IMR-90 (cell line): ENCODE measurements around the gene IL22. TPM values are rescaled to one million over a fixed set of nuclear protein-coding genes. Genes with fewer than 3 reads are reported as not detected.

Experiments used
- ATAC-seq: fragments of 200-7000 bp; cut with Tn5 transposase; 2 replicates; pipeline ENCODE4 v1.9.1; 2020; ENCODE audit warnings: low read depth, mild to moderate bottlenecking, moderate library complexity
- BruUV-seq: library from RNA; stranded (reverse); fragments of 400-500 nt; replicated peaks from 2 replicates; lab custom pipeline; 2021; lab: Mats Ljungman, UMichigan
- CTCF ChIA-PET: fragments of 300-600 bp; formaldehyde crosslinking; extraction: SDS; loops from one replicate; lab custom pipeline; 2021; ENCODE audit warnings: antibody characterized with exemption; lab: Yijun Ruan, JAX
- POLR2A ChIA-PET: fragments of 300-600 bp; sonication (Branson Sonifier 250); formaldehyde crosslinking; loops from one replicate; lab custom pipeline; 2022; ENCODE audit warnings: antibody characterized with exemption; ENCODE audit not compliant: unreplicated experiment; lab: Charles Lee
- DNase-seq: peaks from one replicate; pipeline ENCODE4 v3.0.0; 2013
- H2AFZ ChIP-seq: replicated peaks from 2 replicates; pipeline ENCODE3; 2013; ENCODE audit warnings: low read length, mild to moderate bottlenecking; ENCODE audit not compliant: poor library complexity
- H2AK5ac ChIP-seq: 2 replicates; pipeline ENCODE4 v1.6.1; 2013; ENCODE audit warnings: low read depth, low read length, inconsistent platforms
- H2AK9ac ChIP-seq: replicated peaks from 2 replicates; pipeline ENCODE3; 2013; ENCODE audit warnings: mild to moderate bottlenecking, low read depth, low read length, moderate library complexity; ENCODE audit not compliant: poor library complexity
- H2BK120ac ChIP-seq: 2 replicates; pipeline ENCODE4 v1.6.1; 2013; ENCODE audit warnings: low read depth, low read length, inconsistent platforms
- H2BK15ac ChIP-seq: 3 replicates; pipeline ENCODE4 v1.6.1; 2013; ENCODE audit warnings: low read depth, low read length, inconsistent platforms
- H2BK20ac ChIP-seq: 2 replicates; pipeline ENCODE4 v1.6.1; 2013; ENCODE audit warnings: low read depth, mild to moderate bottlenecking, inconsistent platforms, low read length, moderate library complexity
- H2BK5ac ChIP-seq: 2 replicates; pipeline ENCODE4 v1.6.1; 2013; ENCODE audit warnings: mild to moderate bottlenecking, low read depth, low read length, inconsistent platforms; ENCODE audit not compliant: poor library complexity, severe bottlenecking
- H3K14ac ChIP-seq: replicated peaks from 2 replicates; pipeline ENCODE4 v1.6.1; 2013; ENCODE audit warnings: low read depth, low read length, inconsistent platforms
- H3K18ac ChIP-seq: 2 replicates; pipeline ENCODE4 v1.6.1; 2013; ENCODE audit warnings: low read depth, low read length, control low read depth
- H3K23ac ChIP-seq: 2 replicates; pipeline ENCODE4 v1.6.1; 2013; ENCODE audit warnings: low read depth, low read length, inconsistent platforms
- H3K27ac ChIP-seq: 2 replicates; pipeline ENCODE4 v1.5.1; 2013; ENCODE audit warnings: mild to moderate bottlenecking, control low read depth, low read length; ENCODE audit not compliant: insufficient read depth
- H3K27me3 ChIP-seq: 2 replicates; pipeline ENCODE4 v1.6.1; 2013; ENCODE audit warnings: low read length; ENCODE audit not compliant: control insufficient read depth, insufficient read depth
- H3K36me3 ChIP-seq: 2 replicates; pipeline ENCODE4 v1.6.1; 2013; ENCODE audit warnings: low read length, mixed read lengths; ENCODE audit not compliant: control insufficient read depth, insufficient read depth
- H3K4ac ChIP-seq: 2 replicates; pipeline ENCODE4 v1.6.1; 2013; ENCODE audit warnings: low read depth, low read length, inconsistent platforms
- H3K4me1 ChIP-seq: 2 replicates; pipeline ENCODE4 v1.6.1; 2013; ENCODE audit warnings: low read length, mixed read lengths; ENCODE audit not compliant: control insufficient read depth, insufficient read depth
- H3K4me2 ChIP-seq: 2 replicates; pipeline ENCODE4 v1.6.1; 2013; ENCODE audit warnings: low read depth, mild to moderate bottlenecking, control low read depth, low read length, moderate library complexity
- H3K4me3 ChIP-seq: 2 replicates; pipeline ENCODE4 v1.5.1; 2013; ENCODE audit warnings: low read depth, mild to moderate bottlenecking, control low read depth, low read length, moderate library complexity; ENCODE audit not compliant: insufficient read depth
- H3K56ac ChIP-seq: 2 replicates; pipeline ENCODE4 v1.6.1; 2013; ENCODE audit warnings: low read length, inconsistent platforms; ENCODE audit not compliant: insufficient read depth; ENCODE audit errors: extremely low read depth
- H3K79me1 ChIP-seq, 2 experiments: 2 replicates each; pipeline ENCODE4 v1.6.1; 2013; ENCODE audit warnings: low read length in 2 of 2, inconsistent platforms in 1 of 2, low read depth in 1 of 2
- H3K9ac ChIP-seq: 2 replicates; pipeline ENCODE4 v1.6.1; 2013; ENCODE audit warnings: low read depth, low read length, control low read depth
- H3K9me1 ChIP-seq: 2 replicates; pipeline ENCODE4 v1.6.1; 2013; ENCODE audit warnings: low read length, inconsistent platforms; ENCODE audit not compliant: insufficient read depth
- H3K9me3 ChIP-seq: 2 replicates; pipeline ENCODE4 v1.6.1; 2013; ENCODE audit warnings: low read length; ENCODE audit not compliant: control insufficient read depth, insufficient read depth
- H4K20me1 ChIP-seq: 2 replicates; pipeline ENCODE4 v1.6.1; 2013; ENCODE audit warnings: low read length, inconsistent platforms; ENCODE audit not compliant: insufficient read depth
- H4K5ac ChIP-seq: 2 replicates; pipeline ENCODE4 v1.6.1; 2013; ENCODE audit warnings: mild to moderate bottlenecking, low read depth, low read length, control low read depth
- H4K8ac ChIP-seq, 2 experiments: 2 replicates each; pipeline ENCODE4 v1.6.1; 2013; ENCODE audit warnings: low read depth in 2 of 2, low read length in 2 of 2, control low read depth in 1 of 2, inconsistent platforms in 1 of 2
- H4K91ac ChIP-seq: 2 replicates; pipeline ENCODE4 v1.6.1; 2013; ENCODE audit warnings: low read depth, low read length, inconsistent platforms; ENCODE audit not compliant: insufficient read depth
- MAFK ChIP-seq: IDR thresholded peaks from 2 replicates; pipeline ENCODE4 v1.6.1; 2012; ENCODE audit warnings: low read depth, low read length, improper control_type of control experiment
- NFE2L2 ChIP-seq: fragments of 150-350 bp; IDR thresholded peaks from 2 replicates; pipeline ENCODE4 v1.6.1; 2016; ENCODE audit warnings: low read depth, mild to moderate bottlenecking, low read length
- SMC3 ChIP-seq: fragments of 150-350 bp; IDR thresholded peaks from 2 replicates; pipeline ENCODE4 v1.6.1; 2016; ENCODE audit warnings: low read depth, mild to moderate bottlenecking, antibody characterized with exemption, low read length, moderate library complexity
- WGBS, 2 experiments: methylation state at CpG; one replicate each; pipeline versions ENCODE4 v1.1.5 to v1.1.7; 2013; ENCODE audit warnings: missing lambda C conversion rate in 2 of 2; ENCODE audit not compliant: insufficient read length in 1 of 2; ENCODE audit errors: extremely low coverage in 2 of 2; 5-methylcytosine and 5-hydroxymethylcytosine counted together
- dilution Hi-C: fragments of 300-500 bp; cut with HindIII; formaldehyde crosslinking; loops from one replicate; pipeline ENCODE4 v1.14.3; 2018; ENCODE audit warnings: low sequenced_read_pairs; ENCODE audit not compliant: unreplicated experiment
- in situ Hi-C: fragments of 300-500 bp; cut with MboI; formaldehyde crosslinking; loops from 3 replicates; pipeline ENCODE4 v1.14.3; 2019; ENCODE audit warnings: low sequenced_read_pairs, inconsistent platforms, mixed read lengths
- intact Hi-C: fragments of 100-400 bp; cut with micrococcal nuclease; formaldehyde crosslinking; loops from 2 replicates; pipeline ENCODE4 v1.10.0; 2022
- polyA plus RNA-seq, 3 experiments: library from polyadenylated mRNA; depleted of rRNA; stranded (reverse); fragments of >200 nt; gene quantifications; 2 replicates each; pipeline ENCODE4 v1.2.3, GENCODE V29; 2012; ENCODE audit warnings: low replicate concordance in 1 of 3
- total RNA-seq: library from RNA; depleted of rRNA; stranded (reverse); fragments of >200 nt; gene quantifications from 2 replicates; pipeline ENCODE4 v1.2.3, GENCODE V29; 2012

IL22 gene
- total and polyA plus RNA-seq, 2 of the 4 experiments (the other 2 are of a cell fraction), result not detected

- Histone ChIP-seq H2BK20ac (no peak overlapping the region), H2AK5ac (no peak overlapping the region), H3K27me3 (peaks cover 2% of the 10 kb centered on the region; the same call in 1 of the 2 replicates), H3K4me2 (no peak overlapping the region), H4K91ac (no peak overlapping the region), H4K20me1 (no peaks in the 10 kb centered on the region), H3K9me1 (no peaks in the 10 kb centered on the region), H3K9ac (no peak overlapping the region), H3K79me1 (no peaks in the 10 kb centered on the region), H3K36me3 (no peaks in the 10 kb centered on the region), H3K56ac (no peak overlapping the region), H3K4ac (no peak overlapping the region), H2AK9ac (no peak overlapping the region), H2BK5ac (no peak overlapping the region), H3K4me3 (no peak overlapping the region), H2BK120ac (no peak overlapping the region), H3K9me3 (no peaks in the 10 kb centered on the region), H3K18ac (no peak overlapping the region), H2AFZ (no peak overlapping the region), H3K23ac (no peak overlapping the region), H2BK15ac (no peak overlapping the region), H3K14ac (no peak overlapping the region), H3K27ac (no peak overlapping the region), H3K4me1 (peaks cover 2% of the 10 kb centered on the region; the same call in 1 of the 2 replicates), H4K5ac (no peak overlapping the region), H4K8ac (no peak overlapping the region)
- in situ Hi-C loops (loop anchor here (5.0 kb wide), 1 partner anchor 85 kb away; no protein-coding TSS in a partner anchor), dilution Hi-C loops (no loop called here), intact Hi-C loops (loop anchor here (10.0 kb wide), 2 partner anchors 417 to 577 kb away; partner anchors contain the start of gene MDM2)
- ATAC-seq (no peak), DNase-seq (no peak)
- ChIA-PET CTCF (interaction anchor here (0.5 kb wide), 1 partner anchor 89 kb away, joined by 4 read pairs; no protein-coding TSS in a partner anchor), POLR2A (no interaction called here)
- TF ChIP-seq NFE2L2, result no peak
- TF ChIP-seq MAFK, result no peak
- no peak for TF ChIP-seq SMC3
- no TSS peak for BruUV-seq
- WGBS, 2 experiments, result no CpG with 5 or more reads among the region's 3 CpGs
Measured at GRCh38 chr12:68227356-68227755, 26.0 kb downstream of the IL22 start.
